Breast epithelium (tissue), 4 donors: ENCODE data around the gene GNG7. TPM values are rescaled to one million over a fixed set of nuclear protein-coding genes. Genes with fewer than 3 reads are reported as not detected.
A peak's percentile ranks its signal among the peaks of the same experiment; 100 is the strongest.

Source experiments
- DNase-seq, 2 donors: peaks; one replicate each; pipeline ENCODE4 v3.0.0-alpha.2; 2019; ENCODE audit warnings: low spot score in 2 of 2
- H3K27ac ChIP-seq, 2 donors: fragments of 200-600 bp; sonication (generic) in 1 of 2; one replicate each; pipeline ENCODE4 v1.5.1; 2016 to 2019; ENCODE audit warnings: mild to moderate bottlenecking in 1 of 2
- H3K27me3 ChIP-seq, 2 donors: fragments of 200-600 bp; sonication (generic) in 1 of 2; one replicate each; pipeline versions ENCODE4 v1.5.1 to v1.6.0; 2017 to 2019; ENCODE audit warnings: control low read depth in 1 of 2, mild to moderate bottlenecking in 1 of 2
- H3K36me3 ChIP-seq: fragments of 200-600 bp; one replicate; pipeline ENCODE4 v1.5.1; 2019
- H3K4me1 ChIP-seq, 2 donors: fragments of 200-600 bp; sonication (generic); one replicate each; pipeline ENCODE4 v1.5.1; 2016 to 2019; ENCODE audit warnings: control low read depth in 1 of 2
- H3K4me3 ChIP-seq, 3 donors: fragments of 200-600 bp; sonication (generic); 1 replicate in 2 of 3; 2 replicates in 1 of 3; pipeline ENCODE4 v1.5.1; 2016 to 2019; ENCODE audit warnings: mild to moderate bottlenecking in 3 of 3, moderate library complexity in 2 of 3
- H3K9me3 ChIP-seq, 2 donors: fragments of 200-600 bp; sonication (generic) in 1 of 2; one replicate each; pipeline ENCODE4 v1.5.1; 2016 to 2019; ENCODE audit warnings: control low read depth in 1 of 2
- POLR2A ChIP-seq: fragments of 450-650 bp; IDR thresholded peaks from one replicate; pipeline ENCODE4 v1.6.1; 2016; ENCODE audit warnings: antibody characterized with exemption, mild to moderate bottlenecking, moderate library complexity
- POLR2AphosphoS5 ChIP-seq, 3 donors: sonication (generic); formaldehyde crosslinking; IDR thresholded peaks; one replicate each; pipeline ENCODE4 v1.6.1; 2017; ENCODE audit warnings: antibody characterized with exemption in 3 of 3
- intact Hi-C: fragments of 100-400 bp; cut with DNase I; formaldehyde crosslinking; loops from one replicate; pipeline ENCODE4 v1.15.1; 2023; ENCODE audit warnings: low total_unique reads
- total RNA-seq, 3 donors: library from RNA; depleted of rRNA; stranded (reverse); fragments of >200 nt; gene quantifications; one replicate each; pipeline ENCODE4 v1.1.0, GENCODE V29; 2016
- TF ChIP-seq, protein P1 (sequence below), 3 donors: fragments of 450-650 bp; IDR thresholded peaks; one replicate each; pipeline ENCODE4 v1.5.1; 2016 to 2017; ENCODE audit warnings: antibody characterized with exemption in 3 of 3, mild to moderate bottlenecking in 3 of 3, moderate library complexity in 3 of 3

GNG7 gene
- total RNA-seq, 3 donors from 2014 or later: 1.6 to 7.8 (median 4.3) TPM

DNA sequence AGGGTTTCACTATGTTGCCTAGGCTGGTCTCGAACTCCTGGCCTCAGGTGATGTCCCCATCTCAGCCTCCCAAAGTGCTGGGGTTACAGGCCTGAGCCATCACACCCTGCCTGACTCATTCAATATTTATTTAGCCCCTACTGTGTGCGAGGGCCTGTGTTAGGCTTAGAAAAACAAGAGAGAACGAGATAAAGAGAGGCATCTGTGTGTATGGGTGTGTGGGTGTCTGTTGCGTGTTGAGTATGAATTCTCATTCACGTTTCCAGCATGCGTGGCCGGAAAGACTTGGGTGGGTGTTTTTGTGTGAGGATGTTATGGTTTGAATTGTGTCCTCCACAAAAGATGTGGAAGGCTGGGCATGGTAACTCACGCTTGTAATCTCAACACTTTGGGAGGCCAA lies 217.1 kb downstream of the GNG7 start:
- TF ChIP-seq, protein P1, sequence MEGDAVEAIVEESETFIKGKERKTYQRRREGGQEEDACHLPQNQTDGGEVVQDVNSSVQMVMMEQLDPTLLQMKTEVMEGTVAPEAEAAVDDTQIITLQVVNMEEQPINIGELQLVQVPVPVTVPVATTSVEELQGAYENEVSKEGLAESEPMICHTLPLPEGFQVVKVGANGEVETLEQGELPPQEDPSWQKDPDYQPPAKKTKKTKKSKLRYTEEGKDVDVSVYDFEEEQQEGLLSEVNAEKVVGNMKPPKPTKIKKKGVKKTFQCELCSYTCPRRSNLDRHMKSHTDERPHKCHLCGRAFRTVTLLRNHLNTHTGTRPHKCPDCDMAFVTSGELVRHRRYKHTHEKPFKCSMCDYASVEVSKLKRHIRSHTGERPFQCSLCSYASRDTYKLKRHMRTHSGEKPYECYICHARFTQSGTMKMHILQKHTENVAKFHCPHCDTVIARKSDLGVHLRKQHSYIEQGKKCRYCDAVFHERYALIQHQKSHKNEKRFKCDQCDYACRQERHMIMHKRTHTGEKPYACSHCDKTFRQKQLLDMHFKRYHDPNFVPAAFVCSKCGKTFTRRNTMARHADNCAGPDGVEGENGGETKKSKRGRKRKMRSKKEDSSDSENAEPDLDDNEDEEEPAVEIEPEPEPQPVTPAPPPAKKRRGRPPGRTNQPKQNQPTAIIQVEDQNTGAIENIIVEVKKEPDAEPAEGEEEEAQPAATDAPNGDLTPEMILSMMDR (IDR thresholded peaks at IDR 0.05): no peak
- no peak for TF ChIP-seq POLR2A
- no peak for TF ChIP-seq POLR2AphosphoS5 (IDR thresholded peaks at IDR 0.05)
- Histone ChIP-seq H3K36me3 (no peaks in the 10 kb centered on the region), H3K4me1 (peaks cover 0 to 10% of the 10 kb centered on the region in 2 donors), H3K27me3 (no peaks in the 10 kb centered on the region), H3K9me3 (peaks cover 11 to 15% of the 10 kb centered on the region in 2 donors), H3K27ac (no peak overlapping the region), H3K4me3 (no peak overlapping the region)
- DNase-seq: no peak
- intact Hi-C loops: no loop called here

DNA sequence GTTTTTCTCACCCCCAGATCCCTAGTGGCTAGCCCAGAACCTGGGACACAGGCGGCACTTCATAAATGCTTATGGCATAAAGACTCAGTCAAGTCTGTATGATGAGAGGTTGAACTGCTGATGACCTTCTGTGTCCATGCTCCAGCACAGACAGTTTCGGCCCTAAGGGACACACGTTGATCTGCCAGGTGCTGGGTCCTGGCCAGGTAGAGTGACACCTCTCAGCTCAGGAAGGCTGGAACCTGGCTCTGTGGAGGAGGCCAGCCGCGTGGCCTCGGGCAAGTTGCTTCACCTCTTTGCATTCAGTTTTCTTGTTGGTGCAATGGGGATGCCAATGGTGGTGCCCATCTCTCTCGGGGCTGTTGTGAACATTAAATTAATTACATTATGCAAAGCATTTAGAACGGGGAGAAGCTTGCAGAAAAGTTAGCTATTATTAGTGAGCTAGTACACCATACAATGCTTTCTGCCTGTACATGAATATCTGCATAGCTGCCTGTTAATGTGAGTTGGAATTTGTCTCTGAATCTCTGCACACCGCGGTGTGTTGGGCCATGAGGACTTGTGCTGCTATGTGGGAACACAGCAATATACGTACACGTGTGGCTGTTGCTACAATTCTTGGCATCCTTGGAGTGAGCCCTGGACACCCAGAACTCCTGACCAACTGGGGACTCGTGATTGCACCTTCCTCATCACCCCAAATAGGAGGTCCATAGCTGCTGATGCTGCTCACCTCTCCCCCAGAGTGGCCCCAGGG lies 218.1 kb downstream of the GNG7 start:
- no peak for TF ChIP-seq POLR2A
- peak in 1 of 3 donors; percentile 44 for TF ChIP-seq POLR2AphosphoS5 (IDR thresholded peaks at IDR 0.05)
- Histone ChIP-seq H3K27me3 (no peaks in the 10 kb centered on the region), H3K27ac (peak overlapping the region; percentile 44 to 74), H3K9me3 (peaks cover 11 to 15% of the 10 kb centered on the region in 2 donors), H3K36me3 (no peaks in the 10 kb centered on the region), H3K4me3 (no peak overlapping the region), H3K4me1 (peaks cover 0 to 1% of the 10 kb centered on the region in 2 donors)
- intact Hi-C loops: no loop called here
- peak; percentile 84 to 85 for DNase-seq

DNA sequence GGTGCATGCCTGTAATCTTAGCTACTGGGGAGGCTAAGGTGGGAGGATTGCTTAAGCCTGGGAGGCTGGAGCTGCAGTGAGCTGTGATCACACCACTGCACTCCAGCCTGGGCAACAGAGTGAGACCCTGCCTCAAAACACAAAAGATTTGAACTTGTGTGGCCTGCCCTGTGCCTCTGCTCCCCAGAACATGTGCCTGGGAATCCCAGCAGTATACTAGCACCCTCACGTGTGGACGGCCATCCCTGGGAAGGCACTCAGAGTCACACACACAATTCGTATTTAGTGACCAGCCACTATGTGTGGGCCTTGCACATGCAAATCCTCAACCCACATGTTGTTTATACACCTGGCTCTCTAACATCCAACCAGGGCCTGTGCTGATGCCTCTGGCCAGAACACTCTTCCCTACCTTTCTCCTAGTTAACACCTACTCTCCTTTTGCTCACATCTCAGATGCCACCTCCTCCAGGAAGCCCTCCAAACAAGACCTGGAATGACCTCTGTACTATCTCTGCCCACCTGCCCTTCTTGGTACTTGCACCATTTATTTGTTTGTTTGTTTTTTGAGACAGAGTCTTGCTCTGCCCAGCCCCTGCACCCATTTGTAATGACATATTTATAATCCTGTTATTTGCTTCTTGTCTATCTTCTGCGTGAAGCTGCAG lies 218.9 kb downstream of the GNG7 start:
- no peak for DNase-seq
- peaks cover 0 to 5% of the 10 kb centered on the region in 2 donors for H3K4me1 ChIP-seq
- TF ChIP-seq POLR2AphosphoS5 (IDR thresholded peaks at IDR 0.05): no peak
- TF ChIP-seq POLR2A: no peak
- TF ChIP-seq, protein P1 (IDR thresholded peaks at IDR 0.05): no peak
- H3K27me3 ChIP-seq: no peaks in the 10 kb centered on the region
- H3K4me3 ChIP-seq: no peak overlapping the region
- H3K36me3 ChIP-seq: no peaks in the 10 kb centered on the region
- intact Hi-C loops: no loop called here
- peaks cover 11 to 15% of the 10 kb centered on the region in 2 donors for H3K9me3 ChIP-seq
- H3K27ac ChIP-seq: peak overlapping the region; percentile 44 to 74

DNA sequence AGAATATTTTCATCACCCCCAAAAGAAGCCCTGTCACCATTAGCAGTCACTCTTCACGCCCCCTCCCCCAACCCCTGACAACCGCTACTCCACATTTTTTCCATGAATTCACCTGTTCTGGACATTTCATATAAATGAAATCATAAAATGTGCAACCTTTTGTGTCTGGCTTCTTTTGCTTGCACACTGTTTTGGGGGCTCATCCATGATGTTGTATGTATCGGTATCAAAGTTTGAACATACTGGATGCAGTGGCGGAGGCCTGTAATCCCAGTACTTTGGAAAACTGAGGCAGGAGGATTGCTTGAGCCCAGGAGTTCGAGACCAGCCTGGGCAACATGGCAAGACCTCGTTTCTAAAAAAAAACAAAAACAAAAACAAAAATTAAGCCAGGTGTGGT lies 219.4 kb downstream of the GNG7 start:
- intact Hi-C loops: no loop called here
- no peaks in the 10 kb centered on the region for H3K36me3 ChIP-seq
- peak overlapping the region in 1 of 2 donors; percentile 74 for H3K27ac ChIP-seq

DNA sequence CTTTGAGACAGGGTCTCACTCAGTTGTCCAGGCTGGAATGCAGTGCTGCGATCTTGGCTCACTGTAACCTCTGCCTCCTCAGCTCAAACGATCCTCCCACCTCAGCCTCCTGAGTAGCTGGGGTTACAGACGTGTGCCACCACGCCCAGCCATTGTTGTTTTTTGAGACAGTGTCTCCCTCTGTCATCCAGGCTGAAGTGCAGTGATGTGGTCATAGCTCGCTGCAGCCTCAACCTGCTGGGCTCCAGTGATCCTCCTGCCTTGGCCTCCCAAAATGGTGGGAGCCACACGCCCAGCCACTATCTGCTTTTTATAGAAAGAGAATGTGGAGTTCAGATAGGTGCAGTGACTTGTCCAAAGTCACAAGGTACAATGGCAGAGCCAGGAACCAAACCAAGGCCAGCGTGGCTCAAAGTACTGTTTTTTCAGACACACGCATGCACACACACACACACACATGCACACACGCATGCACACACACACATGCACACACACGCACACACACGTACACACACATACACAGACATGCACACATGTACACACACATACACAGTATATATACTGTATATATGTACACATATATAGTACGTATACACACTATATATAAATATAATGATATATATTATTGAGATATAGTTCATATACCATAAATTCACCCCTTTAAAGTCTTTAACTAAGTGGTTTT lies 220.0 kb downstream of the GNG7 start:
- H3K4me3 ChIP-seq: no peak overlapping the region
- peaks cover 0 to 5% of the 10 kb centered on the region in 2 donors for H3K4me1 ChIP-seq
- no peak overlapping the region for H3K27ac ChIP-seq
- no peaks in the 10 kb centered on the region for H3K27me3 ChIP-seq
- no peaks in the 10 kb centered on the region for H3K36me3 ChIP-seq
- H3K9me3 ChIP-seq: peaks cover 11 to 15% of the 10 kb centered on the region in 2 donors
- TF ChIP-seq, protein P1 (IDR thresholded peaks at IDR 0.05): no peak
- no peak for TF ChIP-seq POLR2A
- no peak for TF ChIP-seq POLR2AphosphoS5 (IDR thresholded peaks at IDR 0.05)
- no peak for DNase-seq
- intact Hi-C loops: no loop called here

More for the DNA sequence above, 219.4 kb downstream of the GNG7 start:
- H3K9me3 ChIP-seq: peaks cover 11 to 15% of the 10 kb centered on the region in 2 donors
- H3K4me1 ChIP-seq: peaks cover 0 to 5% of the 10 kb centered on the region in 2 donors
- TF ChIP-seq, protein P1 (IDR thresholded peaks at IDR 0.05): no peak
- TF ChIP-seq POLR2AphosphoS5 (IDR thresholded peaks at IDR 0.05) (no peak), POLR2A (no peak)
- H3K27me3 ChIP-seq: no peaks in the 10 kb centered on the region
- no peak overlapping the region for H3K4me3 ChIP-seq
- no peak for DNase-seq
